ENCODE measurements around the gene SLC25A45. TPM values are rescaled to one million over a fixed set of nuclear protein-coding genes. Genes with fewer than 3 reads are reported as not detected.

SLC25A45 gene
- total RNA-seq, 1 donor from 2014 or later = 26.8 TPM

DNA sequence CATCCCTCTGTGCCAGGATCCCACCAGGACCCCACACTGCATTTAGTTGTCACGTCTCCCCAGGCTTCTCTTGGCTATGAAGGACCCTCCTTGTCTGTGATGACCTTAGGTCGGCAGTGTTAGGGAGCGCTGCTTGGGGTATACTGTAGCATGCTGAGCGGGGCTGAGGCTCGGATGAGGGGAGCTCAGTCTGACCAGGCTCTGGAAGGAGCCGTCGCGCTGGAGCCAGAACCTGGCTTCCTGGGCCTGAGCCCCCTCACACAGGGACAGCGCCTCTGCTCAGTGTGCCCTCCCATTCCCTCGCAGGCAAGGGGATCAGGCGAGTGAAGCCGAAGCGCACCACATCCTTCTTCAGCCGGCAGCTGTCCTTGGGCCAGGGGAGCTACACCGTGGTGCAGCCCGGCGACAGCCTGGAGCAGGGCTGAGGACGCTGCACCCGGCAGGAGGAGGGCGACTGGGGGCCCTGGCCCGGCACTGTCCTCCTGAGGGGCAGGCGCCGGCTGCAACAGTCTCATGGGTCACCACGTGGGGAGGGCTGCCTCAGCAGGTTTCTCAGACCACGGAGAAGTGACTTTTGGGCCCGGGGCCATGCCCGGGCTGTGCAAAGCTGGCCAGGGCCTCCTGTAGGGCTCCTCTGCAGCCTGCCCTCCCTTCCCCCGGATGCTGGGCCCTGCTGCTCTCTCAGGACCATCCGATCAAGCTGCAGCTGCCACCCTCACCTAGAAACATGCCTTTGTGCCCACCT is 28.7 kb upstream of the SLC25A45 start:
- intact Hi-C loops (cut with micrococcal nuclease) = no loop called here

DNA sequence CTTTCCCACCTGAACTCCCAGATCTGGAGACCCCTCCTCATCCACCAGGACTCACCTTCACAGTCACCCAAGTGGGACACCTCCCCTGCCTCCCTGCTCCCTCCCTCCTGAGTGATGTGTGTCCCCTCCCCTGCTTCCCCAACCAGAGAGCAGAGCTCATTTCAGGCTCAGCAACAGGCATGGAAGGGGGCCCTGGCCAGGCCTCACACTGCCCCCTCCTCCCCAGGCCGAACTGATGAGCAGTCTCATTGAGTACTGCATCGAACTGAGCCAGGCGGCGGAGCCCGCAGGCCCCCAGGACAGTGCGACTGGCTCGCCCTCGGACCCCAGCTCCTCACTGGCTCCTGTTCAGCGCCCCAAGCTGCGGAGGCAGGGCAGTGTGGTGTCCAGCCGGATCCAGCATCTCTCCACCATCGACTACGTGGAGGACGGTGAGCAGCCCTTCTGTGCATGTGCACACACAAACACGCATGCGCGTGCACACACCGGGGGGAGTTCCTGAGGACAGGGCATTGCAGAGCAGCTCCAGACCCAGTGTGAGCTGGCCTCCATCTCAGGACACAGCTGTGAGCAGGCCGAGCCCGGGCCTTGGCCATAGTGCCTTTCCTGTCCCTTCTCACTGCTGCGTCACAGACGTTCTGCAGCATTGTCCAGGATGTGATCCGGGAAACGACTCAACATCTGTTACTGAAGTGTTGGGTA is 22.3 kb upstream of the SLC25A45 start:
- intact Hi-C loops (cut with micrococcal nuclease) = no loop called here

- intact Hi-C loops (cut with micrococcal nuclease) = no loop called here
These were observed 21.8 kb upstream of the SLC25A45 start for GRCh38 chr11:65404210-65404609.

GRCh38 chr11:65403607-65404121 is 21.2 kb upstream of the SLC25A45 start:
- intact Hi-C loops (cut with micrococcal nuclease) = no loop called here

GRCh38 chr11:65402790-65403189 is 20.3 kb upstream of the SLC25A45 start:
- intact Hi-C loops (cut with micrococcal nuclease) = no loop called here

- intact Hi-C loops (cut with micrococcal nuclease) = no loop called here
These were observed 19.4 kb upstream of the SLC25A45 start for GRCh38 chr11:65401803-65402248.

DNA sequence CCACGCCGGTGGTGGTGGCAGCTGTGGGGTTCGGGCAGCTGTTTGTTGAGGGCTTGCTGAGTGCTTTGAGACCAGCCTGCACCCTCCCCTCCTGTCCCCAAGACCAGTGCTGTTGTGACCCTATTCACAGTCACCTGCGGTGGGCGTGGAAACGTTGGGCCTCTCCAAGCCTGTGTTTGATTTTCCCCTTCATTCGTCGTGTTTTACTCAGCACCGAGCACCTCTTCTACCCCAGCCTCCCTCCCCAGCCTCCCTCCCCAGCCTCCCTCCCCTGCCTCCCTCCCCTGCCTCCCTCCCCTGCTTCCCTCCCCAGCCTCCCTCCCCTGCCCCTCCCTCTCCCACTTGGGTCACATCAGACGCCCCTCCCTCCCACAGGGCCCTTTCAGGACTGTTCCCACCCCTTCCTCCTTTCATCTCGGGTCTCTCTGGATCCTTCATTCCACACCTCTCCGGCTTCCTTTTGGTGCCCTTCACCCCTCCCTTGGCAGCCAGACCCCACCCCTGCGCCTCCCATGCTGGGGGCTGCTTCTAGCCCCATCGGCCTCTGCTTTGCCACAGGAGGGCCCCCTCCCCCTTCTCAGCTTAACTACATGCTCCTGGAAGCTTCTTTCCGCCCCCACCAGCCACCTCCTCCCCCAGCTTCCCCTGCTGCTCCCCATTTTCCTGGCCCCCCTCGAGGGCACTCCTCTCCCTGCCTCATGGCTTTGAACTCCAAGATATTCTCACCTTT is 18.8 kb upstream of the SLC25A45 start:
- intact Hi-C loops (cut with micrococcal nuclease) = no loop called here

- intact Hi-C loops (cut with micrococcal nuclease) = no loop called here
These were observed 18.0 kb upstream of the SLC25A45 start for GRCh38 chr11:65400307-65401072.

DNA sequence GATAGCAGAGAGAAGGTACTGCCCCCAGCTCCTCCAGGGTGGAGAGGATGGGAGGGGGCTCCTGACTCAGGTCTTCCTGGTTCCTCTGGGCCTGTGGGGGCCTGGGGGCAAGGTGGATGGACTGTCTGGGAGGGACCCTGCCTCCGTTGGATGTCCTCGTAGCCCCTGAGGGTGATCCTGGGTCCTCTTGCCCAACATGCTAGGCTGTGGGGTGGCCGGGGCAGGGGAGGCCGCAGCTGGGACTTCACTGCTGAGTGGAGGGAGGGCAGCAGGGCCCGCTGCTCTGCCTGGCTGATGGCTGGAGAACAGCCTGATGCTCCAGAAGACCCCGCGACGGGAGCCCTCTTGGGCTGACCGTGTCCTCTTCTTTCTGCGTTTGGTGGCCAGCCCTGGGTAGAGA is 17.4 kb upstream of the SLC25A45 start:
- intact Hi-C loops (cut with micrococcal nuclease) = no loop called here

DNA sequence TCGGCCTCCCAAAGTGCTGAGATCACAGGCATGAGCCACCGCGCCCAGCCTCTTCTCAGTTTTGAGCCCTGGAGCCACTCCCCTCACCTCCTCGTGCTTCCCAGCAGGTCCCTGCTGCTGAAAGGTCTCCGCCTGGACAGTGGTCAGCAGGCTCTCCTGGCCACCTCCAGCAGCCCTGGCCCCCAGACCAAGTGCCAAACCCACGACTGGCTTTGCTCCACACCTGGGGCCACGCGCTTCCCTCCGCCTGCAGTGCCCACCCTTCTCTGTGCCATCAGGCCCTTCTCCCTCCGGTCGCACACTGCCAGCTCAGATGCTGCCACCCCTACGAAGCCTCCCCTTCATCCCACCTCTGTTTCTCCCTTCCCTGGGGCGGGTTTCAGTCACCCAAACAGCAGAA is 16.8 kb upstream of the SLC25A45 start:
- intact Hi-C loops (cut with micrococcal nuclease) = no loop called here

DNA sequence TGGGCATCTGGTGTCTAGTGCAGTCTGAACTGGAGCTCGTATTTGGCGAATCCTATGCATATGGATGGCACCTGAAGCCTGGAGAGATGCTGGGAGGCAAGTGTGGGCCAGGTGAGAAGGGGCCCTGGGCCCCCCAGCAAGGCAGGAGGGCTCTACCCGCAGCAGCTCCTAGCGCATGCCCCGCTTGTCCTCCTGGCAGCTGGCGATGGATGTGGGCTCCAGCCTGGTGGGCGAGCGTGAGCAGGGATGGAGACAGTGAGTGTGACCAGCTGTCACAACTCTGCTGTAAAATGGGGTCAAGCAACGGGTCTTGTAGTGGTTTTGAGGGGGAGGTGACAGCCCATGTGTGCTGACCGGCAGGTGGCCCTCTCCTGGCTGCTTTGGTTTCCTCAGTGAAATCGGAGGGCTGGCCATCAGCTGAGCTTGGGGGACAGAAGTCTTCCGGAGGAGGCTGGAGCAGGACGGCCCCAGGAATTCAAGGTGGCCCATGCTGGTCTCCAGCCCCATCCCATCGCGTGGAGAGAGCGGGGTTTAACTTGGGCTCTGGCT is 16.0 kb upstream of the SLC25A45 start:
- intact Hi-C loops (cut with micrococcal nuclease) = no loop called here

DNA sequence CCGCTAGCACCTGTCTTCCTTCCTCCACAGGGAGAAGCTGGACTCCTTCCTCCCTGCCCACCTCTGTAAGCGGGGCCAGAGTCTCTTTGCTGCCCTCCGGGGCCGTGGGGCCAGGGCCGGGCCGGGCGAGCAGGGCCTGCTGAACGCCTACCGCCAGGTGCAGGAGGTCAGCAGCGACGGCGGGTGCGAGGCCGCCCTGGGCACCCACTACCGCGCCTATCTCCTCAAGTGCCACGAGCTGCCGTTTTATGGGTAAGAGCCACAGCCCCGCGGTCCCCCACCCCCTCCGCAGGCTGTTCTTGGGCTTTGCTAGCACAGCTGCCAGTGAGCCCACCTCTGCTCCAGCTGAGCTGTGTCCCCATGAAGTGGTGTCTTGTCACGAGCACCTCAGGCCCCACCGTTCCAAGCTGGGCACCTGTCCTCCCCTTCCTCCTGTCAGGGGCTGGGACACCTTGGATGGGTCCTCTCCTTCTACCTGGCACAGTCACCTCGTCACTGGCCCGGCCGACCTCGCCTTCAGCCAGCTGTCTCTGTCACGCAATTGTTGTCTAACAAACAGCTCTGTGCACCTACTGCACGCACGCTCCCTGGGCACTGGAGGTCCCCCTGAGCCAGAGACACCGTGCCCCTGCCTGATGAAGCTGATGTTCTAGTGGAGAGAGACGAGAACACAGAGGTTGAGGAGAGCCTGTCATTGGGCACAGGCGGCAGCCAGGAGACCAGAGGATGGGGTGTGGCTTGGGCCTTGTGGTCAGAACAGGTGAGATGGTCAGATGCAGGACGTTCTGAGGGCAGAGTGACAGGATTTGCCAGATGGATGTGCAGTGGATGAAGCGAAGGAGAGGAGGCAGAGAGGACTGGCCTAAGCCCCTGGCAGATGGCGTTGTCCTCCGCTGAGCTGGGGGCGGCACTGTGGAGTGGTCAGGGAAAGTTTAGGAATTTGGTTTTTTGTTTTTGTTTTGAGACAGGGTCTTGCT is 14.6 kb upstream of the SLC25A45 start:
- intact Hi-C loops (cut with micrococcal nuclease) = no loop called here

- intact Hi-C loops (cut with micrococcal nuclease) = no loop called here
These were observed 13.6 kb upstream of the SLC25A45 start for GRCh38 chr11:65395961-65396530.

DNA sequence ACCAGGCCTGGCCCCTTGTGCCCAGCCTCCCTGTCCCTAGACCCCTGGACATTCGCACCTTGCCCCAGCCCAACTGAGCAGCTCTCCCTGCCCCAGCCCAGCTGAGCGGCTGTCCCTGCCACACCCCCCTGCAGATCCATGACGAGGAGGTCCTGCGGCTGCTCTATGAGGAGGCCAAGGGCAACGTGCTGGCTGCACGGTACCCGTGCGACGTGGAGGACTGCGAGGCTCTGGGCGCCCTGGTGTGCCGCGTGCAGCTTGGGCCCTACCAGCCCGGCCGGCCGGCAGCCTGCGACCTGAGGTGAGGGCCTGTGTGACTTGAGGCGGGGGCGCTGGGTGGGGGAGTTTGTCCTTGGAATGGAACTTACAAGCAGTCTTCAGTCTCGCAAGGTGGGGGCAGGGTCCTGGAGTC is 11.7 kb upstream of the SLC25A45 start:
- intact Hi-C loops (cut with micrococcal nuclease) = no loop called here

DNA sequence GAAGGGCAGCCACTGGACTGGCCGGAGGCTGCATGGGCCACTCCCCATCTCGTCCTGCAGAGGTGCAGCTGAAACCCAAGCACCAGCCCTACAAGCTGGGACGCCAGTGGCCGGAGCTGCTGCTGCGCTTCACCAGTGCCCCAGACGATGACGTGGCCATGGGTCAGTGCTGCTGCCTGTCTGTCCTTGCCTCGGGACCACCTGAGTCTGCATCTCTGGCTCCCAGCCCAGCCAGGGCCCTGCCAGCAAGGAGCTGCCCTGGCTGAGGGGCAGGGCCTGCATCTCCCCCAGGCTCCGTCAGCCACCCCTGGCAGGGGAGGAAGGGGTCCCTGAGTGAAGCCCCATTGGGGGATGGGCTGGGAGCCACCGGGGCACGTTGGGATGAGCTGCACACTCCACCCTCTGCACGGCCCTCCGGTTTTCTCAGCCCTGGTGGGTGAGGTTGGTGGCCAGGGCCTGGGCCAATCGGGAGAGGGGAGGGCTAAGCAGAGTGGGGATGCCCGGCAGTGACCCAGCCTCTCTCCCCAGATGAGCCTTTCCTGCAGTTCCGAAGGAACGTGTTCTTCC is 11.2 kb upstream of the SLC25A45 start:
- intact Hi-C loops (cut with micrococcal nuclease) = no loop called here

DNA sequence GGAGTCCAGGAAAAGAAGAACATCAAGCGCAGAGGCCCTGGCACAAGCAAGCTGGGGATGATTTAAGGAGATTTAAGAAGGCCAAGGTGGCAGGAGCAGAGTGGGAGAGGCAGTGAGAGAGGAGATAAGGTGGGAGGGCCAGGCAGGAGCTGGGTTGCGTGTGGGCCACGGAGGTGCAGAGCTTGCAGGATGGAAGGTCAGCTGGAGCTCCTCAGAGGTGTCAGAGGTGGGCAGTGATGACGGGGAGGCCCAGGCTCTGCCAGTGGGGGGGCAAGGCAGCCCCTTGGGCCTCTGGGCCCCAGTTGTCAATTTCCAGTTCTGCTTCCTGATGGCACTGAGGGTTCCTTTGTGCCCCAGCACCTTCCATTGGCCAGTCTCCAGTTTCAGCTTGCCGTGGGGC is 10.5 kb upstream of the SLC25A45 start:
- intact Hi-C loops (cut with micrococcal nuclease) = no loop called here

DNA sequence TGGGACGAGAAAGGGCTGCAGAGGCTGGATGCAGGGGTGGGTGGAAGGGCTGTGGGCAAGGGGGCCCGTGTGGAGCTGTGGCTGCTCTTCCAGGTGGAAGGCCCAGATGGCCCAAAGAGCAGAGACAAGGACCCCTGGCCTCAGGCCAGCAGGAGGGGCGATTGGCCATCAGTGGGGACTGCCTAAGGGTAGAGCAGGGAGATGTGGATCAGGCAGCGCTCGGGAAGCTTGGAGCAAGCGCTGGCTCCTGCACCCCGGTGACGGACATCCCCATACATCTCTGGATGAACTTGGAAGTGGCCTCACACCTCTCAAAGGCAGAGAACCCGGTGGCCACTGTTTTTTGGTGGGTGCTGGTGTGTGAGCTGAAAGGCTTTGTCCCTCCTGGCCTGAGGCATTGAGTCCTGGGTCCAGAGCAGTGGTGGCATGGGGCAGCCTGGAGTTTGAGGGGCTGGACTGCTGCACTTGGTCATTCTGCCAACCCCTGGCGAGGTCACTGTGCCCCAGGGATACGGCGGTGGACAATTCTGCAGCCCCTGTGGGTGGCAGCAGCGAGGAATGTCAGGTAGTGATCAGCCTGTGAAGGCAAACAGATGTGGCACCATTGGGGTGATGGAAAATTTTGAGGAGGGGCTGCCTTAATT is 9.9 kb upstream of the SLC25A45 start:
- intact Hi-C loops (cut with micrococcal nuclease) = no loop called here

- intact Hi-C loops (cut with micrococcal nuclease) = no loop called here
These were observed 8.6 kb upstream of the SLC25A45 start for GRCh38 chr11:65390996-65391395.
